ENCODE results near the gene WBP1. TPM values are rescaled to one million over a fixed set of nuclear protein-coding genes. Genes with fewer than 3 reads are reported as not detected.

The WBP1 gene
- total RNA-seq, 1 donor from 2014 or later, result 62.4 TPM

- H3K27me3 Mint-ChIP-seq (ENCODE audit: low read depth), result no peaks in the 10 kb centered on the region
- H3K36me3 Mint-ChIP-seq (ENCODE audit: low read depth), result peaks cover 16% of the 10 kb centered on the region
- no peak for DNase-seq (ENCODE audit: low spot score)
- H3K4me3 Mint-ChIP-seq (ENCODE audit: unreplicated experiment), result no peak overlapping the region
- TF ChIP-seq CTCF (IDR thresholded peaks at IDR 0.05), result no peak
- H3K4me1 Mint-ChIP-seq (ENCODE audit: low read depth), result peaks cover 17% of the 10 kb centered on the region
- H3K27ac Mint-ChIP-seq (ENCODE audit: unreplicated experiment), result no peak overlapping the region
- no peaks in the 10 kb centered on the region for H3K9me3 Mint-ChIP-seq (ENCODE audit: low read depth)
These were observed 27.9 kb downstream of the WBP1 start for GRCh38 chr2:74486141-74486540.

GRCh38 chr2:74488643-74489481 lies 30.6 kb downstream of the WBP1 start:
- Mint-ChIP-seq H3K4me1 (ENCODE audit: low read depth) (peaks cover 4% of the 10 kb centered on the region), H3K27ac (ENCODE audit: unreplicated experiment) (no peak overlapping the region), H3K9me3 (ENCODE audit: low read depth) (no peaks in the 10 kb centered on the region), H3K36me3 (ENCODE audit: low read depth) (peaks cover 34% of the 10 kb centered on the region), H3K4me3 (ENCODE audit: unreplicated experiment) (no peak overlapping the region), H3K27me3 (ENCODE audit: low read depth) (no peaks in the 10 kb centered on the region)
- no peak for DNase-seq (ENCODE audit: low spot score)
- TF ChIP-seq CTCF (IDR thresholded peaks at IDR 0.05), result no peak

GRCh38 chr2:74489906-74490305 lies 31.7 kb downstream of the WBP1 start:
- Mint-ChIP-seq H3K27me3 (ENCODE audit: low read depth) (no peaks in the 10 kb centered on the region), H3K27ac (ENCODE audit: unreplicated experiment) (no peak overlapping the region), H3K9me3 (ENCODE audit: low read depth) (no peaks in the 10 kb centered on the region), H3K36me3 (ENCODE audit: low read depth) (peaks cover 40% of the 10 kb centered on the region), H3K4me3 (ENCODE audit: unreplicated experiment) (no peak overlapping the region), H3K4me1 (ENCODE audit: low read depth) (no peaks in the 10 kb centered on the region)
- TF ChIP-seq CTCF (IDR thresholded peaks at IDR 0.05), result no peak
- DNase-seq (ENCODE audit: low spot score), result no peak

GRCh38 chr2:74491648-74492544 lies 33.7 kb downstream of the WBP1 start:
- peaks cover 3% of the 10 kb centered on the region for H3K27me3 Mint-ChIP-seq (ENCODE audit: low read depth)
- no peaks in the 10 kb centered on the region for H3K9me3 Mint-ChIP-seq (ENCODE audit: low read depth)
- no peak overlapping the region for H3K27ac Mint-ChIP-seq (ENCODE audit: unreplicated experiment)
- peaks cover 38% of the 10 kb centered on the region for H3K36me3 Mint-ChIP-seq (ENCODE audit: low read depth)
- DNase-seq (ENCODE audit: low spot score), result no peak
- no peaks in the 10 kb centered on the region for H3K4me1 Mint-ChIP-seq (ENCODE audit: low read depth)
- no peak overlapping the region for H3K4me3 Mint-ChIP-seq (ENCODE audit: unreplicated experiment)
- no peak for TF ChIP-seq CTCF (IDR thresholded peaks at IDR 0.05)

- H3K4me3 Mint-ChIP-seq (ENCODE audit: unreplicated experiment), result no peak overlapping the region
- no peaks in the 10 kb centered on the region for H3K9me3 Mint-ChIP-seq (ENCODE audit: low read depth)
- TF ChIP-seq CTCF (IDR thresholded peaks at IDR 0.05), result no peak
- peaks cover 13% of the 10 kb centered on the region for H3K4me1 Mint-ChIP-seq (ENCODE audit: low read depth)
- peaks cover 14% of the 10 kb centered on the region for H3K27me3 Mint-ChIP-seq (ENCODE audit: low read depth)
- no peak for DNase-seq (ENCODE audit: low spot score)
- H3K27ac Mint-ChIP-seq (ENCODE audit: unreplicated experiment), result no peak overlapping the region
- peaks cover 37% of the 10 kb centered on the region for H3K36me3 Mint-ChIP-seq (ENCODE audit: low read depth)
These were observed 35.3 kb downstream of the WBP1 start for GRCh38 chr2:74493546-74493945.

All from chondrocyte (in vitro differentiated cells).